ENCODE results near the gene TMEM209.
"Not testable (repeated sequence)": the region's sequence is repeated elsewhere in the genome, so short reads cannot be mapped to it uniquely, and the experiment has no call there.

TMEM209 gene

DNA sequence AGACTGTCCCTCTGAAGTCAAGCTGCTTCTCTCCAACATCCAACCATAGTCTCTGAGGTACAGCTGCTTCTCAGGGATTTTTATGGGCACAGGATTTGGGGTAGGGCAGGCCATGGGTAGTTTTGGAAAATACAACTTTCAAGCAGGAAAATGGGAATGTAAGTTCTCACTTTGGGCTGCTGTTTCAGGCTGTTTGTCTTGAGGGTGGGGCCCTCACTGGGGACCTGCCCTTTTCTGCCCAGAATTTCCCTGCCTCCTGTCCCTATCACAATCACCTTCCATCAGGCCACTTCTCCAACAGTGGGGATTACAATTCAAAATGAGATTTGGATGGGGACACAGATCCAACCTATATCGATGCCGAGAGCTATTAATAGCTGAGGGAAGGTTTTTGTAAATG is 27.0 kb upstream of the TMEM209 start:
- H3K9me3 ChIP-seq (ENCODE audit: insufficient read depth, low read depth, low read length), result no peaks in the 10 kb centered on the region
- H3K4me2 ChIP-seq (ENCODE audit: low read depth, low read length, poor library complexity, severe bottlenecking), result no peak overlapping the region
- no peaks in the 10 kb centered on the region for H3K36me3 ChIP-seq (ENCODE audit: insufficient read depth, low read length)
- TF ChIP-seq, protein P1, sequence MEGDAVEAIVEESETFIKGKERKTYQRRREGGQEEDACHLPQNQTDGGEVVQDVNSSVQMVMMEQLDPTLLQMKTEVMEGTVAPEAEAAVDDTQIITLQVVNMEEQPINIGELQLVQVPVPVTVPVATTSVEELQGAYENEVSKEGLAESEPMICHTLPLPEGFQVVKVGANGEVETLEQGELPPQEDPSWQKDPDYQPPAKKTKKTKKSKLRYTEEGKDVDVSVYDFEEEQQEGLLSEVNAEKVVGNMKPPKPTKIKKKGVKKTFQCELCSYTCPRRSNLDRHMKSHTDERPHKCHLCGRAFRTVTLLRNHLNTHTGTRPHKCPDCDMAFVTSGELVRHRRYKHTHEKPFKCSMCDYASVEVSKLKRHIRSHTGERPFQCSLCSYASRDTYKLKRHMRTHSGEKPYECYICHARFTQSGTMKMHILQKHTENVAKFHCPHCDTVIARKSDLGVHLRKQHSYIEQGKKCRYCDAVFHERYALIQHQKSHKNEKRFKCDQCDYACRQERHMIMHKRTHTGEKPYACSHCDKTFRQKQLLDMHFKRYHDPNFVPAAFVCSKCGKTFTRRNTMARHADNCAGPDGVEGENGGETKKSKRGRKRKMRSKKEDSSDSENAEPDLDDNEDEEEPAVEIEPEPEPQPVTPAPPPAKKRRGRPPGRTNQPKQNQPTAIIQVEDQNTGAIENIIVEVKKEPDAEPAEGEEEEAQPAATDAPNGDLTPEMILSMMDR (conservative IDR thresholded peaks at IDR 0.05; ENCODE audit: low read length), result no peak
- TF ChIP-seq EZH2phosphoT487 (IDR thresholded peaks at IDR 0.05; ENCODE audit: borderline replicate concordance), result no peak
- H3K4me1 ChIP-seq (ENCODE audit: insufficient read depth, low read length, poor library complexity, severe bottlenecking), result no peaks in the 10 kb centered on the region
- no peaks in the 10 kb centered on the region for H3F3A ChIP-seq (ENCODE audit: low read depth)
- H3K9me2 ChIP-seq (replicated peaks; ENCODE audit: low read depth, low read length), result no peaks in the 10 kb centered on the region
- no peaks in the 10 kb centered on the region for H3K27me3 ChIP-seq (ENCODE audit: insufficient read depth, low read length, poor library complexity, severe bottlenecking)
- H4K20me1 ChIP-seq (ENCODE audit: insufficient read depth, low read length, poor library complexity, severe bottlenecking), result no peaks in the 10 kb centered on the region
- no peak overlapping the region for H3K9ac ChIP-seq (ENCODE audit: low read depth, low read length, poor library complexity, severe bottlenecking)
- H3K79me2 ChIP-seq (ENCODE audit: insufficient read depth, low read length), result no peaks in the 10 kb centered on the region
- no peak overlapping the region for H2AFZ ChIP-seq (ENCODE audit: low read length)
- no peak overlapping the region for H3K4me3 ChIP-seq (ENCODE audit: low read length, poor library complexity, severe bottlenecking)

DNA sequence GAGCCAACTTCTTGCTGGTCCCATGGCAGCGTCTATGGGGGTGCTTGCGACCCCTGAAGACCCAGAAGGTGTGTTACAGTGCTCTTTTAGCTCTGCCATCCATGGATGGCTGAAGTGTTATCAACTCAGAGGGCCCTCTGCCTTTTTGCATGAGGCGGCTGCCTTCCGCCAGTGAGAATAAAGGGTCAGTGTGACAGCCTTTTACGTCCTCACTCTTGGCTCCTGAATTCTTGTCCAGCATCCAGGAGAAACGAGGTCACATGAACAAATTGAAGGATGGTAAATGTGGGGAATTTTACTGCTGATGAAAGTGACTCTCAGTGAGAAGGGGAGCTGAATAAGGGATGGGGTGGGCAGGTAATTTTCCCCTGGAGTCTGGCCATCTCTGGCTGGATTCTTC is 26.6 kb upstream of the TMEM209 start:
- H3K4me3 ChIP-seq (ENCODE audit: low read length, poor library complexity, severe bottlenecking), result no peak overlapping the region
- H3K27me3 ChIP-seq (ENCODE audit: insufficient read depth, low read length, poor library complexity, severe bottlenecking), result no peaks in the 10 kb centered on the region
- no peak overlapping the region for H2AFZ ChIP-seq (ENCODE audit: low read length)
- no peaks in the 10 kb centered on the region for H3K9me3 ChIP-seq (ENCODE audit: insufficient read depth, low read depth, low read length)
- H4K20me1 ChIP-seq (ENCODE audit: insufficient read depth, low read length, poor library complexity, severe bottlenecking), result no peaks in the 10 kb centered on the region
- TF ChIP-seq, protein P1 (conservative IDR thresholded peaks at IDR 0.05; ENCODE audit: low read length), result no peak
- no peak for TF ChIP-seq EZH2phosphoT487 (IDR thresholded peaks at IDR 0.05; ENCODE audit: borderline replicate concordance)
- no peak overlapping the region for H3K4me2 ChIP-seq (ENCODE audit: low read depth, low read length, poor library complexity, severe bottlenecking)
- H3K9me2 ChIP-seq (replicated peaks; ENCODE audit: low read depth, low read length), result no peaks in the 10 kb centered on the region
- H3K36me3 ChIP-seq (ENCODE audit: insufficient read depth, low read length), result no peaks in the 10 kb centered on the region
- H3K4me1 ChIP-seq (ENCODE audit: insufficient read depth, low read length, poor library complexity, severe bottlenecking), result no peaks in the 10 kb centered on the region
- H3F3A ChIP-seq (ENCODE audit: low read depth), result no peaks in the 10 kb centered on the region
- H3K9ac ChIP-seq (ENCODE audit: low read depth, low read length, poor library complexity, severe bottlenecking), result no peak overlapping the region
- H3K79me2 ChIP-seq (ENCODE audit: insufficient read depth, low read length), result no peaks in the 10 kb centered on the region

DNA sequence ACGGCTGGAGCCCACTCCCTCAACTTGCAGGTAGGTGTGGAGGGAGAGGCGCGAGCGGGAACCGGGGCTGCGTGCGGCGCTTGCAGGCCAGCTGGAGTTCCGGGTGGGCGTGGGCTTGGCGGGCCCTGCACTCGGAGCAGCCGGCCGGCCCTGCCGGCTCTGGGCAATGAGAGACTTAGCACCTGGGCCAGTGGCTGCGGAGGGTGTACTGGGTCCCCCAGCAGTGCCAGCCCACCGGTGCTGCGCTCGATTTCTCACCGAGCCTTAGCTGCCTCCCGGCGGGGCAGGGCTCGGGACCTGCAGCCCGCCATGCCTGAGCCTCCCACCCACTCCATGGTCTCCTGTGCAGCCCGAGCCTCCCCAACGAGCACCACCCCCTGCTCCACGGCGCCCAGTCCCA is 24.8 kb upstream of the TMEM209 start:
- not testable (repeated sequence) for H3K9me2 ChIP-seq (replicated peaks; ENCODE audit: low read depth, low read length); H3K4me2 ChIP-seq (ENCODE audit: low read depth, low read length, poor library complexity, severe bottlenecking); H3K4me3 ChIP-seq (ENCODE audit: low read length, poor library complexity, severe bottlenecking); H3K36me3 ChIP-seq (ENCODE audit: insufficient read depth, low read length); H3K4me1 ChIP-seq (ENCODE audit: insufficient read depth, low read length, poor library complexity, severe bottlenecking); H4K20me1 ChIP-seq (ENCODE audit: insufficient read depth, low read length, poor library complexity, severe bottlenecking); H3K9ac ChIP-seq (ENCODE audit: low read depth, low read length, poor library complexity, severe bottlenecking); H3F3A ChIP-seq (ENCODE audit: low read depth); H3K27me3 ChIP-seq (ENCODE audit: insufficient read depth, low read length, poor library complexity, severe bottlenecking); H3K79me2 ChIP-seq (ENCODE audit: insufficient read depth, low read length); H2AFZ ChIP-seq (ENCODE audit: low read length); H3K9me3 ChIP-seq (ENCODE audit: insufficient read depth, low read depth, low read length)

DNA sequence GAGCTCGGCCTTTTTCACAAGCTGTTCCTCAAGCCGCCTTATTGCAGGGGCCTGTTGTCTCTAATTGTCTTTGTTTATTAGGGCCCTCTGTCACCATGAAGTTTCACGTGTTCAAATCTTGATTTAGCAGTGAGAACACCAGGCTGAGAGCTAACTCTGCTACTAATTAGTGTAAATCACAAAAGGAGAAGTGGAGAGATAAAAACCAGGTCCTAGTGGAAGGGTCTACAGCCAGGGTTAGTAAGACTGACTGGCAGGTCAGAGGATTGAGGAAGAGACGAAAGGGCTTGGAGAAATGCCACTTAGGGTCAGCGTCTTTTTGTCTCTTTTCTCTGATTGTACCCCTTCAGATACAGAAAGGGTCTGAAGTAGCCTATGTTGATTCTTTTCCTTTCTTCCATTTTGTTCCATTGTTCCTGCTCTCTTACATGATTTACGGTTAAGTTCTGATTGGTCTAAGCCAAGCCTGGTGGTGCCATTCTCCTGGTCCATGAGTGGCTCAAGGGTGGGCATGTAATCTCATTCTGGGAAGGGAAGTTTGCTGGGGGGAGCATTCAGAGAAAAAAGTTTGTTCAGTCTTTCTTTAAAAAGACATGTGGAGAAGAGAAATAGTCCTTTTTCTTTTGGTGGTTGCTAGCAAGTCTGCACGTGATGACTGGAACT is 23.8 kb upstream of the TMEM209 start:
- Histone ChIP-seq H3K9me2 (replicated peaks; ENCODE audit: low read depth, low read length) (no peaks in the 10 kb centered on the region), H3F3A (ENCODE audit: low read depth) (no peaks in the 10 kb centered on the region), H3K4me3 (ENCODE audit: low read length, poor library complexity, severe bottlenecking) (no peak overlapping the region), H3K4me1 (ENCODE audit: insufficient read depth, low read length, poor library complexity, severe bottlenecking) (no peaks in the 10 kb centered on the region), H3K4me2 (ENCODE audit: low read depth, low read length, poor library complexity, severe bottlenecking) (no peak overlapping the region), H2AFZ (ENCODE audit: low read length) (no peak overlapping the region), H3K79me2 (ENCODE audit: insufficient read depth, low read length) (no peaks in the 10 kb centered on the region), H3K9ac (ENCODE audit: low read depth, low read length, poor library complexity, severe bottlenecking) (no peak overlapping the region), H3K36me3 (ENCODE audit: insufficient read depth, low read length) (no peaks in the 10 kb centered on the region), H4K20me1 (ENCODE audit: insufficient read depth, low read length, poor library complexity, severe bottlenecking) (no peaks in the 10 kb centered on the region), H3K9me3 (ENCODE audit: insufficient read depth, low read depth, low read length) (no peaks in the 10 kb centered on the region), H3K27me3 (ENCODE audit: insufficient read depth, low read length, poor library complexity, severe bottlenecking) (no peaks in the 10 kb centered on the region)
- TF ChIP-seq, protein P1 (conservative IDR thresholded peaks at IDR 0.05; ENCODE audit: low read length), result no peak
- no peak for TF ChIP-seq EZH2phosphoT487 (IDR thresholded peaks at IDR 0.05; ENCODE audit: borderline replicate concordance)
